Stimulated activated naive CD4-positive, alpha-beta T cell (primary cell): ENCODE measurements around the gene CCDC70.
"Not testable (repeated sequence)": the region's sequence is repeated elsewhere in the genome, so short reads cannot be mapped to it uniquely, and the experiment has no call there.

Source experiments
- DNase-seq, 6 experiments: peaks; one replicate each; lab custom pipeline; 2025; lab: John Stamatoyannopoulos, UW

CCDC70 gene

DNA sequence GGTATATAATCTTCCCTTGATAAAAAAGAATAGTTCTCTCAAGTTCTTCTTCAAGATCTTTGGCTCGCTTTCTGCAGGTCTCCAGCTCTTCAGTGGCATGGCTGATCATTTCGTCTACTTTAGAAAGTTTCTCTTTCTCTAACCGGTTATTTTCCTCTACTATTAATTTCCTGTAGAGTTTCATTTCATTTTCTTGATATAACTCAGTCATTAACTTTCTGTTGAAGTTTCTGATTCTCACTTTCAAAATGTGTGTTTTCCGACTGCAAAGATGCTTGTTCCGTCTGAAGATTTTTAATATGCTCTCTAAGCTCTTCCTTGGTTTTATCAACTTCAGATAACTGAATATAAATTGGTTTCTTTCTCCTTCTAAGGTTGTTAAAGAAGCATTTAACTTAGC, 47.5 kb downstream of the CCDC70 start:
- DNase-seq, result not testable (repeated sequence)

DNA sequence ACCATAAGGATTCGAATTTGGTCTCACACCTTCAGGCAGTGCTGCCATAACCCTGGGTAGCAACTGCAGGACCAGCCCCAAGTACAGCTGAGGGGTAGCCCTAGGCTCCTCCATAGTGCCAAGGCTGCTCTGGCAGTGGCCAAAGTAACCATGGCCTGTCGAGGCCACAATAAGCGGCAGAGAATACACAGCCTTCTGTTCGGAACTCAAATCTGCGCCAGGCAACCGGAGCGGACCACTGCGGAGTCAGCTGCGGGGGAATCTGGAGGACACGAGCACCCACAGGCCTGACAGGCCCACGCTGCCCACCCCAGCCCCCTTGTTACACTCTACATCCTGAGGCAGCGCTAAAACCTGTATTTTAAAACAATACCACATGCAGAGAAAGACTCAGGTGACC, 48.7 kb downstream of the CCDC70 start:
- no peak for DNase-seq

DNA sequence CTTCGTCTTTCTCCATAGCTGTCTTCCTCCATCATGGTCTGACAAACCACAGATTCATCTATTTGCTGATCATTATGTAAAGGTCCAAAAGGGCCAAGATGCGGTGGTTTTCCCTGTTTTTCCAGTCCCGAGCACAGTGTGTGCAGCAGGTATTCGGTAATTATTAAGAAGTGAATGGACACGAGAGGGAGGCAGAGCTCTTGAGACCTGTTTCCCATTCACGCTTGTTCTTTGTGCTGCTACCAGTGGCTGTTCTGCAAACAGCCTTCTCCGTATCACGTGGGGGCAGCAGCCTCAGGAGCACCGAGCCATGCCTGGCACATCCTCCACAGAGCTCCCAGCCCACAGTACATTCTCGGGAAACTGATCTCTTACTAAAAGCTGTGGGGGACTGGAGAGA, 50.3 kb downstream of the CCDC70 start:
- no peak for DNase-seq

DNA sequence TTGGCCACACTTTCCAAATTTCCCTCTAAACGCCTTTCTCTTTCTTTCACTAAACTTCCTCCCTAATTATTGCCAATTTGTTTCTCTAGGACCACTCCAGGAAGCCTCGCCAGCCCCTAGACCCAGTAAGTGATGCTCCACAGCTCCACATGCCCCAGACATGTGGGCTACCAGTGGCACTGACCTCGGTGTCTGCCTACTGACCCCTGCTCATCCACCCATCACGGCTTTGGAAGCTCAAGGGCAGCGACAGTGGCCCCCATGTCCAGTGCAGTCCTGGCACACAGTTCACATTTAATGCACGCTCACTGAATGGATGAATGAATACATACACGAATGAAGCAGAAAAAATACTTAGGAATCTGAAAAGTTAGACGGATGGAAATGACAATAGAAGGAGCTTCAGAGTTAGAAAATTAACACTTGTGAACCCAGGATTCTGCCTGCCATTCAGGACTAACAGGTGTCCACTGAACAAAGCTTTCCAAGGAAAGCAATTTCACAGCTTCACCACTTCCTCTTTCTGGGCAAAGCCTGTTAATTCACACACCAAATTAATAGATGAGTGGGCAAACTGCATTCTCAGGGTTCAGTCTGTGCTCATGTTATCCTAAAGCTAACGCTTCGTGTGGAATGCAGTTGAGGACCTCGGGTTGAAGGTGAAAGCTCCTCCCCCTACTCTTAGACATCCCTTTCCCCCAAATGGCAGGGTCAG, 50.9 kb downstream of the CCDC70 start:
- no peak for DNase-seq

DNA sequence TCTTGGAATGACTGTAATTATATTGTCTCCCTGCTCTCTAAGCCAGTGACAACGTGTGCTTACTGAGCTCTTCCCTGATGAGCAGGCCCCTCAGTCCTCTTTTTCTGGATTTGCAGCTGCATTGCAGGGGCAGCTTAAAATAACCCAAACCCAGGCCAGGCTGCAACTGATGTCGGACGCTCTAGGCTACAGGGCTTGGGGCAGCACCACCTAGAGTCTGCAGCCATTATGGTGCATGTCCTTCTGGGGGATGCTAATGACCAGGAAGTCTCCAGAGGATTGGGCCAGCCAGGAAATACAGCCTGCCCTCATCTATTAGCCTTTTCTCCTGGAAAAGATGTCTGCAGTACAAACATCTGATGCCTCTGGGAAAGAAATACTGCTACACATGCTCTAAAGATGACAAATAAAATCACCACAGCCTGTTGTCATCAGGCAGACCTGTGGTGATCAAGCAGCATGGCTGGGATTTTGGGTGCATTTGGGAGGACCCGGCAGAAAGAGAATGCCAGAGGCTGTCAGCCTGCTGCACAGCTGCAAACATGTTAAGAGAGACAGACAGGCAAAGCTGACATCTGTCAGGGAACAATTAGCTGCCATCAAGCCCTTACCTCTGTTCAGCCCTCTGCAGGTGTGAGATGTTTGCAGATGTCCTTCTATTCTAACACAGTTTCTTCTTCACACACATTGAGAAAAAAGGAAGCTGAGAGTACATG, 51.8 kb downstream of the CCDC70 start:
- DNase-seq, result no peak

DNA sequence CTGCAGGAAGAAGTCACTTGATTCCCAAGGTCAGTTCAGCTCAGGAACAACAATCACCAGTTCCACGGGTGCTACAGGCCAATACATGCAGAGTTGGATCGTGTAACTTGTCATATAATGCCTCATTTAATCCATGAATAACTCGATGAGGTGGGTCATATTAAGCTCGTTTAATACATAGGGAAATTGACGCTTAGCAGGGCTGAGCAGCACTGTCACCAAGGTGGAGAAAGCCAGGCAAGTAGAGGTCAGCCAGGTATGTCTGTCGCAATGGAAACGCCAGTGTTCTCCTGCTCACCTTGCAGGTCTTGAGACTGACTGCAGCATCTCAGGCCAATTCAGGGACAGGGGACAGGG, 52.3 kb downstream of the CCDC70 start:
- DNase-seq, result no peak
